GM18511 (cell line): ENCODE data around the gene OR4S2.

ENCODE experiments used
- ATAC-seq: cut with Tn5 transposase; IDR thresholded peaks from one replicate; pipeline ENCODE4 v1.9.1; 2021; ENCODE audit warnings: mild to moderate bottlenecking, moderate library complexity; ENCODE audit not compliant: unreplicated experiment

The OR4S2 gene, protein sequence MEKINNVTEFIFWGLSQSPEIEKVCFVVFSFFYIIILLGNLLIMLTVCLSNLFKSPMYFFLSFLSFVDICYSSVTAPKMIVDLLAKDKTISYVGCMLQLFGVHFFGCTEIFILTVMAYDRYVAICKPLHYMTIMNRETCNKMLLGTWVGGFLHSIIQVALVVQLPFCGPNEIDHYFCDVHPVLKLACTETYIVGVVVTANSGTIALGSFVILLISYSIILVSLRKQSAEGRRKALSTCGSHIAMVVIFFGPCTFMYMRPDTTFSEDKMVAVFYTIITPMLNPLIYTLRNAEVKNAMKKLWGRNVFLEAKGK

DNA sequence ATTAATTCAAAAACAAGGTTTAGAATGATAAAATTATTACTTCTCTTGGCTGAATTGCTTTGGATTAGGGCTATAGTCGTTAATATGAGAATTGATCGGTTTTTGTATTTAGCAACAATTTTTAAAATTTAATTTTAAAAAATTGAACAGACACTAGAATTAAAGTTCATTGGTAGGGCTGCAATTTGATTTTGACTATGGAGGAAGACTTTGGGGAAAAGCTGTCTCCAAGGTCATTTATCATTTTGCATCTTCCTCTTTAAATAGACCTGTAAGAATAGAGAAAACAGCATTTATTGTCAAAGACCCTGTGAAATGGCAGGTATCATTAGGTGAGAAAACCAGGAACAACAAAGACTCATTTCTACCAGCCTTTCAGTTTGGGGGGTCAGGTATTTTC, at the start of gene OR4S2:
Gene OR4S2, plus strand, starts transcription at position 301 of the 400 bp plus-strand sequence. CDS start 2,577 bp downstream, outside the sequence.
- ATAC-seq: no peak

DNA sequence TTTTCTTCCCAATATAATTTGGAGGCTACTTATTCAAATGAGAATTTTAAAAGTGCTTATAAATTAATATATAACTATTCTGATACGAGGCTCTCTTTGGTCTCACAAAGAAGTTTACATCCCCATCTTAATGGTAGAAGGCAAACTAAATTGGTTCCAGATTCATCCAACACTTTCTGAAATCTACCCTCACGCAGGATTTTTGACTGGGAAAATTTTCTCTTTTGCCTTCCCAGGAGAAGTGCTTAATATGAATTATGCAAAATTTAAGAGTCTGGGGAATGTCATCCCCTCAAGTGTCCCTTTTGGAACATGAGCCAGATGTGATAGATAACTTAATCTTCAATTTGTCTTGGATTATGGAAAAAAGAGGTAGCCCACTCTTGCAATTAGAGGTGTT, 40.6 kb upstream of the OR4S2 start, which contains the start of gene OR4C11:
Gene OR4C11, minus strand, starts transcription at position 101 of the 400 bp plus-strand sequence. CDS start 3,272 bp downstream, outside the sequence.
- ATAC-seq: no peak

DNA sequence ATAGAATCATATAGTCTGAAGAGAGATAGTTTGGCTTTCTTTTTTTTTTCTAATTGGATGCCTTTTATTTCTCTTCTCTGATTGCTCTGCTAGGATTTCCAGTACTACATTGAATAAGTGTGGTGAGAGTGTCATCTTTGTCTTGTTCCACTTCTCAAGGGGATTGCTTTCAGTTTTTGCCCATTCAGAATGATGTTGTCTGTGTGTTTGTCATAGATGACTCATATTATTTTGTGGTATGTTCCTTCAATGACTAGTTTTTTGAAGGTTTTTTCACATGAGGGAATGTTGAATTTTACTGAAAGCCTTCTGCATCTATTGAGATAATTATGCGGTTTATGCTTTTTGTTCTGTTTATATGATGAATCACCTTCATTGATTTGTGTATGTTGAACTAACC, 23.6 kb upstream of the OR4S2 start:
- no peak for ATAC-seq

DNA sequence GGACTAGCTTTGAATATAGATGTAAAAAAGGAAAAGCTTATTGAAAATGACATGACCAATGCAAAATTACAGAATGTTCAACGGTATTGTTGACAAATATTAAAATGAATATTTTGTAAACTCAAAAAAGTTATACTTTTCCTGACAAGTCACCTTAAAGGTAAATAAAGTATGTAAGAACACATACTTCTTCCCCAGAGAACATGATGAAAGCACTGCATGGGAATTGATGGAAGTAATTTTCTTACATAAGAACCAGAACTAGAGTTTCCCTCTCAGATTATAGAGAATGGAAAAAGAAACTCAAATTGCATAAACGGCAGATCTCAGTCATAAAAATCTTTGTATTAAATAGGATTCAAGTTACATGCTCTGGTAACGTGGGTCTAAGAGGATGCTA, 13.3 kb upstream of the OR4S2 start, which contains the start of gene OR4P4:
Gene OR4P4, plus strand, starts transcription at position 301 of the 400 bp plus-strand sequence.
- no peak for ATAC-seq

DNA sequence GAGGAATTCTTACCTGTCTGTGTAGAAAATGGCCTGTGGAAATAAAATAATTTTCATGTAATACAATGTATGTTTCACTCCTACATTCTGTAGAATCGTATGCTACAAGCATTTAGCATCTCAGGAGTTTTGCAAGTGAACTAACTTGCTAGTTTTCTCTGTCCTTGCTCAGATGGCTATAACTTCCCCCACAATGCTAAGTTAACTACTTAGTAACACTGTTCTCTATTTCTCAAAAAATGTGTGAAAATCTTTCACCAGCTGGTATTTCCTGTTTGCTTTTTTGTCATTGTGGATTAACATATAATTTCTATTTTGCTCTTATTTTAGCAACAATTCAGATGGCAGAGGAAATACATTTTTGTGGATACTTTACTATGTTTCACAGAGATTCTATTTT, 4.4 kb downstream of the OR4S2 start:
- no peak for ATAC-seq

DNA sequence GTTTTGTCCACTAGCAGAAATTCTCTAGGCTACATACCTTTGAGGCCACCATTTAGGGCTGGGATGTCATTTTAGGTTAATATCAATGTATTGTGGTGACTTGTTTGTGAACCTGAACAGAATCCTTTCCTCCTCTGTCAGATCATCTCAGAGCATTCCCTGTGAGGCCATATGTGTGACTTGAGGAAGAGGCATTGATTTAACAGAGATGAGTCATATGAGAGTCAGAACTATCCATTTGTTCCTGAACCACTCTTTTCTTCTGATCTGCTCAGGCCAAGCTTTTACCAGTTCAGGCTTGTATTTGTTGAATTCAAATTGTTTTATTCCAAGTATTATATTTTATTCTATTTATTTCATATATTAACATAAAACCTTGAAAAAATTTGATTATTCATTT, 7.0 kb downstream of the OR4S2 start:
- no peak for ATAC-seq

DNA sequence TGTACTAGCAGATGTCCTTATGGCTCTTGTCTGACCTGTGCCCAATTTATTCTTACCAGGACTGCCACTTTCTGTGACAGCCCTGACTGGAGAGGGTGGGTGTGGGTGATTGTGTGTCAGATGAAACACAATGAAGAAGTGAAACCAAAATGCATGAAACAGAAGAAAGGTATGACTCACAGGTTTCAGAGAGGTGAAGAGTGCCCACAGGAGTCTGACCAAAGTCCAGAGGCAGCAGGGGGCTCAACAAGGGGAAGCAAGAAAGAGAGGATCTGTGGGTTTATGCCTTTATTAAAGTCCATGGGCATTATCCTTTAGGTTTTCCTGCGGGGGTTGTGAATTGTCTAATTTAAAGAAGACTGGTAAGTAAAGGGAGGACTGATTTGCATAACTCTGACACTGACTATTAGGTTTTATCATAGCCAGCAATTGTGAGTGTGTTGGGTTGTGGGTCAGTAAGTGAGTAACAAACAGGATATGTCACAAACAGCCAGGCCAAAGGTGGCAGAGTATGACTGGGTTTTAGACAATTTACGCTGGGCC, 10.0 kb downstream of the OR4S2 start:
- peak; percentile 93 for ATAC-seq

DNA sequence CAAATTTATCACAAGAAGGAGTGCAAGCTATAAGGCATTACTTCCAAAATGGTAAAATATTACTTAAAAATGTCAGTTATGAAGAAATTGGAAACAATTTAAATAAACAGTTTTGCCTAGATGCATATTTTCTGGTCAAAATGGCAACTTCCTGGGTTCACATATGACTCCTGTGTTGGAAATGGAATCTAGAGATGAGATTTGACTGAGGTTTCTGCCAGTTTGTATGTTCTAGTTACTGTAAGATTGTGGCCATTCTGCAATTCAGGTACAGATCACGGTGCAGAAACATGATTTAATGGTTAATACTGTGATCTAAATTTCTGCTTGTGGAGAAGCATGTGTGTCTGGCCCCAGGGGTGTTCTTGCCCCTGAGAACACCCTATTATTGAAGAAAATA, 10.5 kb downstream of the OR4S2 start:
- peak; percentile 38 for ATAC-seq

DNA sequence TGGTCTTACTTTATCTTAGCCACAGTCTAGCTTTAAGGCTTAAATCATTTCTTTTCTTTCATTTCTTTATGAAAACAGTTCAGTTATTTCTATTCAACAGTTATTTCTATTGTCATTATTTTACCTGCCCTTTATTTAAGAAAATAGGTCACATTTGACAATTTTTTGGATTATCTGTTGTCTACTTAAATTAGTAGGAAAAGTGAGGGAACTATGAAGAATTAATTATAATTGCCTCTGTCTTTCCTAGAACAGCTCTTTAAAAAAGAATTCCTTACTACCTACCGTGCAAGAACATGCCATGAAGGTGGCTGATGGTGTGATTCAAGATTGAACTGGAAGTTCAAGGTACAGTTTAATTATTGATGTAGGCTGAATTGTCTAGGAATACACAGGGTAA, 13.8 kb downstream of the OR4S2 start, which contains the start of gene OR4C6:
Gene OR4C6, plus strand, starts transcription at position 301 of the 400 bp plus-strand sequence. CDS start 2,966 bp downstream, outside the sequence.
- no peak for ATAC-seq

DNA sequence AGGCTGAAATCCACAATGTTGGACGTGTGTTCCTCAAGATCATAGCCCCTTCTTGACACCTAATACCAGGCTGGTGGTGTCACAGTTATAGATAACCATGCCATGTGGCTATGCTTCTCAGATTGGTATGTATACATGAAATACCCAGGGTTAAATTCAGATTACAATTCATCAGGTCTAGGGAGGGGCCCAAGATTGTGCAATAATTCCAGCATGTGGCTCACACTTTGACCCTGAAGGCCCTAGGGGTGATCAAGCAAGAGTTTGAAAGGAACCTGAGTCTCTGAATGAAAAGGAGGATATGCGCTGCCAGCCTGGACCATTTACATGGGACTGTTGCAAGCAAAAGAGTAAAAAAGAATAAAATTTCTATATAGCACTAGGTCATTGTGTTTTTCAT, 21.2 kb downstream of the OR4S2 start:
- ATAC-seq: no peak

DNA sequence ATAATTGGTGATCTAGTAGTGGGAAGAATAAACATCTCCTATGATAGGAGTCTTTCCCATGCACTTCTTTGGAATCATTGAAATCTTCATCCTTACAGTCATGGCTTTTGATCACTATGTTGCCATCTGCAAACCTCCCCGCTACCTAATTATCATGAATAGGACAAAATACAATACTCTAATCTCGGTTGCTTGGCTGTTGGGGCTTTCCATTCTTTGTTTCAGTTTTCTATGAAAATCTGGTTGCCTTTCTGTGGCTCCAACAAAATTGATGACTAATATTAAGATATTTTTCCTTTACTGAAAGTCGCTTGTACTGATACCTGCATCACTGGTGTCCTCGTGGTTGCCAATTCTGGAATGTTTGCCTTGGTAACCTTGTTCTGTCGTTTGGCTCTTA, 25.7 kb downstream of the OR4S2 start:
- no peak for ATAC-seq

DNA sequence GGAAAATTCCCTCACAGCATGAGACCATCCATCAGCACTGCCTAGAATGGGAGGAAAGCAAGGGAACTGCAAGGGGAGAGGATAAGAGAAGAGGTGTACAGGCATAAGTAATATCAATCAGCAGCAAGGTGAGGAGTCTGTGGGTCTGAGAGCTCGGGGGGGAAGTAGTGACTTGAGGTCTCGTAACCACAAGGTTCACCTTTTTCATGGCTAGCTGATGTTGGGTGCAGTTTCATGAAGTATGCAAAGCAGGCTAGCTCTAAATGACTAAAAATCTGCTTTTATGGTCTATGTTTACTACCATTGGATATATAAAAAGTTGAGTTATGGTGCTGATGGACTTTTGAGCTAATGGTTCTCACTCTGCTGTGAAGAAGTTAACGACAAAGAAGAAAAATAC, 49.7 kb downstream of the OR4S2 start:
- ATAC-seq: no peak

DNA sequence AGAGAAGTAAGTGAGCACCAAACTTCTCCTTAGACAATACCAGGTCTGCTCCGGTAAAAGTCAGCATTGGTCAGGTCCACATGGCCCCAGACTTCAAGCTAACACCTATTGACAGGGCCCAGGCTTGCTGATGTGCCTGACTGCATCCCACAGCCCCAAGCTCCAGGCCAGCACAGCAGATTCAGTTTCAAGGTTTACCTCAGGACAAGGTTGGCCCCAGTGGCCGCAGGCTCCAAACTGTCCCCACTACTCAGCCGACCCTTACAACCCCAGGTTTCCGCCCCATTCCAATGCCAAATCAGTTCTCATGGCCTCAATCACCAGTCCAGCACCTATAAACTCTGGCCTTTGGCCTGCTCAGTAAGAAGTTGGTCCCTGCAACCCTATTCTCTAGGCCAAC, 53.3 kb downstream of the OR4S2 start:
- no peak for ATAC-seq
